Measurements from ENCODE around the gene PDZD7.
A peak's percentile ranks its signal among the peaks of the same experiment; 100 is the strongest.
"Not testable (repeated sequence)": the region's sequence is repeated elsewhere in the genome, so short reads cannot be mapped to it uniquely, and the experiment has no call there.

The PDZD7 gene

GRCh38 chr10:100976906-100977305, 54.0 kb downstream of the PDZD7 start:
- Histone ChIP-seq H3K36me3 (ENCODE audit: insufficient read depth, low read length) (no peaks in the 10 kb centered on the region), H3K9me3 (ENCODE audit: control insufficient read depth, insufficient read depth, low read length) (no peaks in the 10 kb centered on the region), H3K4me1 (ENCODE audit: insufficient read depth, low read length) (peaks cover 4% of the 10 kb centered on the region; the same call in 1 of the 2 replicates), H3K9ac (ENCODE audit: low read depth, low read length) (no peak overlapping the region)

DNA sequence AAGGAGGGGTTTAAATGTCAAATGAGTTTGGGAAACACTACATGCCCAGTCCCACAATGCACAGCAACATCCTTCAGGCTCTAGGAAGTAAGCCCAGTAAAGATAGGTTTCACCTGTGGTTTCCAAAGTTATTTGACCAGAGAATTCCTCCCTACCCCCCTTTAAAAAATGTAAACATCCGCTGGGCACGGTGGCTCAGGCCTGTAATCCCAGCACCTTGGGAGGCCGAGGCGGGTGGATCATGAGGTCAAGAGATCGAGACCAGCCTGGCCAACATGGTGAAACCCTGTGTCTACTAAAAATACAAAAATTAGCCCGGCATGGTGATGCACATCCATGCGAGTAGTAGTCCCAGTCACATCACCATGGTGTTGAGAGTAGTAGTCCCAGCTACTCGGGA, 55.5 kb downstream of the PDZD7 start:
- H3K36me3 ChIP-seq (ENCODE audit: insufficient read depth, low read length); H3K4me1 ChIP-seq (ENCODE audit: insufficient read depth, low read length); H3K9ac ChIP-seq (ENCODE audit: low read depth, low read length); H3K9me3 ChIP-seq (ENCODE audit: control insufficient read depth, insufficient read depth, low read length): not testable (repeated sequence)

DNA sequence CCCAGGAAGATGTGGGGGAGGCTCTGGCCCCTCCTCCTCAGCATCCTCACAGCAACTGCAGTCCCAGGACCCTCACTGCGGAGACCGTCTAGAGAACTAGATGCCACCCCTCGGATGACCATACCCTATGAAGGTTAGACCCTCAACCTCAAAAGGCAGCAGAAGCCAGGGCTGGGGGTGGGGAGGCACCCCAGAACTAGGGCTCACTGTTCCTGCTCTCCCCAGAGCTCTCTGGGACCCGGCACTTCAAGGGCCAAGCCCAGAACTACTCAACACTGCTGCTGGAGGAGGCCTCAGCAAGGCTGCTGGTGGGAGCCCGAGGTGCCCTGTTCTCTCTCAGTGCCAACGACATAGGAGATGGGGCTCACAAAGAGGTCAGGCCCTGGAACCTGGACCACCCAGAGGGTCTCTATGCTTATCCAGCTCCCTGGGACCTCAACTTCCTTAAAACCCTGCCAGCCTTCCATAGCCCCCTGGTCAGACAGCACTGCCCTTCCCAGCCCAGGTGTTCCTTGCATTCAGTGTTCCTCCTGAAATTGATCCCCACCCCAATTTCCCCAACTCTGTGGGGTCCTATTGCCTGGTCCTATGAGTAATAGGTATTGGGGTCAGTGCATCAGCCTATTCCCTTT, 57.9 kb downstream of the PDZD7 start:
- H3K9ac ChIP-seq (ENCODE audit: low read depth, low read length), result no peak overlapping the region
- H3K4me1 ChIP-seq (ENCODE audit: insufficient read depth, low read length), result peaks cover 6% of the 10 kb centered on the region

DNA sequence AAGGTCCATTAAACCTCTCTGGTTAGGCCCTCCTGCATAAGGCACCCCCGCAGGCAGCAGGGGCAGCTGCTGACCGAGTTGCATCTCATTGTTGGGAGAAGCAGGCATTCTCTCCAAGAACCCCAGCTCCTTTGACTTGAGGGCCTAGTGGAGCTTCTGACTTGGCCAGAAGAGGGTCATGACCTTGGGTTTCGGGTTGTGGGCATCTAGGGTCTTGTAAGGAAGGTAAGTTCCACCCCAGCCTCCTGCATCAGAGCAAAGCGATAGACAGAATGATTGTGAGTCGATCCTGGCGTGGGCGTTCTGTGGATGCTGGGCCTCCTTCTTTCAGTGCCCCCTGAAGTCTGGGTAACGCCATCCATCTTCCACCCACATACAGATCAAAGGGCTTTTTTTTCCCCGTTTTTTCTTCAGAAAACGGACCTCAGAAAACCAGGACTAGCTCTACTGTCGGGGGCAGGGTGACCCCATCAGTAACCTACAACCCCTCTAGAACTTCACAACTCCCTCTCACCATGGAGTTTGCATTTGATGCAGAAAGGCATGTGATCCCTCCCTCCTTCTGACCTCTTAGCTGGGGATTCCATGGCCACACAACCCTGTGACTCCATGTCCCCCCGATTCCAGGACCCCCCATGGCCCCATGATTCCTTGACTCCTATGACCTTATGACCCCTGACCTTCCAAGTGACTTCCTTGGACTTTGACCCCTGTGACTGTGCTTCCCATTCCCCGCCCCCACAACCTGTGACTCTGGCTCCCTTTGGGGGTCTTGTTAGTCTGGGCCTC, 58.6 kb downstream of the PDZD7 start:
- Histone ChIP-seq H3K4me1 (ENCODE audit: insufficient read depth, low read length) (peaks cover 6% of the 10 kb centered on the region), H3K9me3 (ENCODE audit: control insufficient read depth, insufficient read depth, low read length) (no peaks in the 10 kb centered on the region), H3K9ac (ENCODE audit: low read depth, low read length) (no peak overlapping the region), H3K36me3 (ENCODE audit: insufficient read depth, low read length) (no peaks in the 10 kb centered on the region)

More for the DNA sequence above, 57.9 kb downstream of the PDZD7 start:
- Histone ChIP-seq H3K36me3 (ENCODE audit: insufficient read depth, low read length) (no peaks in the 10 kb centered on the region), H3K9me3 (ENCODE audit: control insufficient read depth, insufficient read depth, low read length) (no peaks in the 10 kb centered on the region)

- Histone ChIP-seq H3K9me3 (ENCODE audit: control insufficient read depth, insufficient read depth, low read length) (no peaks in the 10 kb centered on the region), H3K36me3 (ENCODE audit: insufficient read depth, low read length) (no peaks in the 10 kb centered on the region), H3K4me1 (ENCODE audit: insufficient read depth, low read length) (peaks cover 6% of the 10 kb centered on the region), H3K9ac (ENCODE audit: low read depth, low read length) (no peak overlapping the region)
These were observed 59.8 kb downstream of the PDZD7 start for GRCh38 chr10:100970914-100971811.

- H3K9ac ChIP-seq (ENCODE audit: low read depth, low read length), result peak overlapping the region; percentile 67; the same call in 1 of the 2 replicates
These were observed 60.6 kb downstream of the PDZD7 start for GRCh38 chr10:100970076-100970913.

GRCh38 chr10:100969187-100970075, 61.5 kb downstream of the PDZD7 start, which contains the start of gene SEMA4G:
TSS of gene SEMA4G (plus strand) at chr10:100969504. CDS start at chr10:100972913, 3,409 bp downstream.
- H3K9ac ChIP-seq (ENCODE audit: low read depth, low read length), result peak within 1 kb of the TSS; percentile 73
- H3K9me3 ChIP-seq (ENCODE audit: control insufficient read depth, insufficient read depth, low read length), result no peaks in the 10 kb centered on the region
- peaks cover 6% of the 10 kb centered on the region for H3K4me1 ChIP-seq (ENCODE audit: insufficient read depth, low read length)
- no peaks in the 10 kb centered on the region for H3K36me3 ChIP-seq (ENCODE audit: insufficient read depth, low read length)

More at GRCh38 chr10:100970076-100970913, 60.6 kb downstream of the PDZD7 start:
- Histone ChIP-seq H3K4me1 (ENCODE audit: insufficient read depth, low read length) (peaks cover 6% of the 10 kb centered on the region), H3K36me3 (ENCODE audit: insufficient read depth, low read length) (no peaks in the 10 kb centered on the region), H3K9me3 (ENCODE audit: control insufficient read depth, insufficient read depth, low read length) (no peaks in the 10 kb centered on the region)

DNA sequence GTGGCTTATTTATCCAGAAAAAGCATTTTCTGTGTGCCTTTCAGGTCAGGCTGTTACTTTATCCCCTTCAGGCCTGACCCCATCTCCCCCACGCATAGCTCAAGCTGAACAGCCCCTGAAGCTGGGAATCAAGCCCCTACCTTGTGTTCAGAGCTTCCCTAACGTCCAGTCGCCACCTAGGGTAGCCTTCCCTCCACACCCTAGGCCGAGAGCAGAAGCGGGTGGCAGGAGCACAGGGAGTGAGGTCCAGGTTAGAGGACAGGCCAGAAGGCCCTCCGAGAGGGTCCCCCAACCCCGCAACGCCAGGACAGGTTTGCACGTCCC, 62.1 kb downstream of the PDZD7 start:
- no peaks in the 10 kb centered on the region for H3K9me3 ChIP-seq (ENCODE audit: control insufficient read depth, insufficient read depth, low read length)
- peak overlapping the region; percentile 73 for H3K9ac ChIP-seq (ENCODE audit: low read depth, low read length)
- H3K36me3 ChIP-seq (ENCODE audit: insufficient read depth, low read length), result no peaks in the 10 kb centered on the region
- H3K4me1 ChIP-seq (ENCODE audit: insufficient read depth, low read length), result peaks cover 6% of the 10 kb centered on the region

- Histone ChIP-seq H3K9ac (ENCODE audit: low read depth, low read length) (peak overlapping the region; percentile 73; the same call in 1 of the 2 replicates), H3K4me1 (ENCODE audit: insufficient read depth, low read length) (peaks cover 6% of the 10 kb centered on the region), H3K9me3 (ENCODE audit: control insufficient read depth, insufficient read depth, low read length) (no peaks in the 10 kb centered on the region), H3K36me3 (ENCODE audit: insufficient read depth, low read length) (no peaks in the 10 kb centered on the region)
These were observed 62.7 kb downstream of the PDZD7 start for GRCh38 chr10:100968062-100968736.

DNA sequence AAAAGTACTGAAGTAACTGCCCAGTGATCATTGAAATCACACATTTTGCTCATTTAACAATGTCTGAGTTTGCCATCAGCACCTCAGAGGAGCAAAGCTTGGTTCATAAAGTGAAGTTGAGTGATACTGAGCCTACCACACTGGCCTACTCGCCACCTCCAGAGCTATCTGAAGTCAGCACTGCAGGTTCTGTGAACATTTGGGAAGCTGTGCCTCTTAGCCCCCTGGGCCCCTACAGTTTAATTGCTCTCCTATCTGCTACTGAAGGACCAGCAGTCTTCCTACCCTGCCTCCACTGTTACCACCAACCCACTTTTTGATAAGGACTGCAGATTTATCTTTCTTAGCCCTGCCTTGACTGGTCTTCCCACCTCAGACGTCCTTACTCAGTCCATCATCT, 63.6 kb downstream of the PDZD7 start:
- Histone ChIP-seq H3K9me3 (ENCODE audit: control insufficient read depth, insufficient read depth, low read length) (no peaks in the 10 kb centered on the region), H3K9ac (ENCODE audit: low read depth, low read length) (no peak overlapping the region), H3K4me1 (ENCODE audit: insufficient read depth, low read length) (peaks cover 6% of the 10 kb centered on the region), H3K36me3 (ENCODE audit: insufficient read depth, low read length) (no peaks in the 10 kb centered on the region)

GRCh38 chr10:100966887-100967286, 64.0 kb downstream of the PDZD7 start:
- Histone ChIP-seq H3K9me3 (ENCODE audit: control insufficient read depth, insufficient read depth, low read length) (no peaks in the 10 kb centered on the region), H3K9ac (ENCODE audit: low read depth, low read length) (no peak overlapping the region), H3K4me1 (ENCODE audit: insufficient read depth, low read length) (peaks cover 2% of the 10 kb centered on the region), H3K36me3 (ENCODE audit: insufficient read depth, low read length) (no peaks in the 10 kb centered on the region)

DNA sequence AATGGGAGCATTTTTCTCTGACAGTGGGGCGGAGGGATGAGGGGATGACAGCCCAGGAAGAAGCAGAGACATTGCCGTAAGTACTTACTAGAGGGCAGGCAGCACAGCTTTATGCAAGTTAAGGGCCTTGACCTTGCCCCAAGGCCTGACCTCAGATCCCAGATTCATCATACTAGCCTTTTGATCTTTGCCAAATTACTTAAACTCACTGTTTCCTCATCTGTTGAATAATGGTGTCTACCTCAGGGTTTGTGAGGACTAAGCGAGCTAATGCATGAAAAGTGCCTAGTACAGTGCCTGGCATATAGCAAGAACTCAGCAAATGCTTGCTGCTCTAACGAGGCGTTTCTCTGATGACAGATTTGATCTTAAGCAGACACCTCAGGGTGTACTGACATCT, 65.1 kb downstream of the PDZD7 start:
- H3K36me3 ChIP-seq (ENCODE audit: insufficient read depth, low read length), result no peaks in the 10 kb centered on the region
- H3K4me1 ChIP-seq (ENCODE audit: insufficient read depth, low read length), result no peaks in the 10 kb centered on the region

More for the DNA sequence above, 65.1 kb downstream of the PDZD7 start:
- Histone ChIP-seq H3K9me3 (ENCODE audit: control insufficient read depth, insufficient read depth, low read length) (no peaks in the 10 kb centered on the region), H3K9ac (ENCODE audit: low read depth, low read length) (no peak overlapping the region)

Measured in ES-I3 (cell line).